Measurements from ENCODE around the gene ING1. TPM values are rescaled to one million over a fixed set of nuclear protein-coding genes. Genes with fewer than 3 reads are reported as not detected.
"Not testable (repeated sequence)": the region's sequence is repeated elsewhere in the genome, so short reads cannot be mapped to it uniquely, and the experiment has no call there.

ING1 gene
- total RNA-seq, result 10 to 100 TPM in 5 of 8 experiments, 1 to 10 TPM in 3; 4.7 to 21.8 (median 10.6) TPM

DNA sequence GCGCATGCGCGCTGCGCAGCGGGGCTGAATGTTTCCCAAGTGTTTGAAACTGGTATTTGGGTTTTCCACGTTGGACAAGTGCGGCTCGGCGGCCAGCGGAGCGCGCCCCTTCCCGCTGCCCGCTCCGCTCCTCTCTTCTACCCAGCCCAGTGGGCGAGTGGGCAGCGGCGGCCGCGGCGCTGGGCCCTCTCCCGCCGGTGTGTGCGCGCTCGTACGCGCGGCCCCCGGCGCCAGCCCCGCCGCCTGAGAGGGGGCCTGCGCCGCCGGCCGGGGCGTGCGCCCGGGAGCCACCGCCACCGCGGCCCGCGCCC is at the start of gene ING1:
ING1 (plus strand) TSS at position 59 of the 311 bp plus-strand sequence. CDS start 450 bp downstream, outside the sequence.
- in situ Hi-C loops (cut with MboI; ENCODE audit: low pct_unique_long_range_greater_than_20kb in 2 of 9, low sequenced_read_pairs in 9 of 9, unreplicated experiment in 9 of 9), result no loop called here
- peak within 1 kb of the TSS; percentile 79 to 95 (median 86) for H3K4me3 ChIP-seq
- H3K27ac ChIP-seq, result peak within 1 kb of the TSS; percentile 98 to 100
- H3K4me1 ChIP-seq (replicated peaks in 1 of 2), result no peaks in the 10 kb centered on the region
- ATAC-seq (replicated peaks in 6 of 8), result no peak
- 3% methylated on average over 8 of the region's 45 CpGs; no CpG with 5 or more reads in 9 of the 10 experiments for WGBS, 10 experiments

DNA sequence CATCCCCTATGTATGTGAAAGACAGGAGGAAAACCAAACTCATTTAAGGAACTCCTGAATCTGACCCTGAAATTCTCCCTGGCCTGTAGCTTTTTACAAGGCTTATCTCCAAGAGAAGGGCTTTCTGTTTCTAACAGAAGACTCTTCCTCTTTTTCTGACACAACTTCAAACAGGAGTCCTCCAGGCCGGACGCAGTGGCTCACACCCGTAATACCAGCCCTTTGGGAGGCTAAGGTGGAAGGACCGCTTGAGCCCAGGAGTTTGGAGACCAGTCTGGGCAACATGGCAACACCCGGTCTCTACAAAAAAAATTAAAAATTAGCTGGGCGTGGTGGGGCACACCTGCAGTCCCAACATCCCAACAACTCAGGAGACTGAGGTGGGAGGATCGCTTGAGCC is 49.5 kb upstream of the ING1 start:
- 80 to 100% (median 100%) methylated on average over 1 to 5 of the region's 7 CpGs; no CpG with 5 or more reads in 3 of the 10 experiments for WGBS, 10 experiments

DNA sequence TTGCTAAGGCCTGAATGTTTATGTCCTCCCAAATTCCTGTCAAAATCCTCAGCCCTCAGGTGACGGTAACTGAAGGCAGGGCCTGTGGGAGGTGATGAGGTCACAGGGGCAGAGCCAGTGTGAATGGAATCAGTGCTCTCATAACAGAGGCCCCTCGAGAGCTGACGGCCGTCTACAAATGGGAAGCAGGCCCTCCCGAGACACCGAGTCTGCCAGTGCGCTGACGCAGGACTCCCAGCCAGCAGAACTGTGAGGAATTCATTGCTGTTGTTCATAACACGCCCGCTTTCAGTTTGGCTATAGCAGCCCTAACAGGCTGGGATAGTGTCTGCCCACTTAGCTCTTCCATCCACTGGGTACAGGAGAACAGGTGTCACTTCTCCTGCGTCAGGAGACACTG is 48.8 kb upstream of the ING1 start:
- Histone ChIP-seq H3K4me3 (no peak overlapping the region), H3K27ac (no peak overlapping the region), H3K4me1 (replicated peaks in 1 of 2) (no peaks in the 10 kb centered on the region)
- WGBS, 10 experiments, result 66 to 100% (median 100%) methylated on average over 1 to 9 of the region's 11 CpGs; no CpG with 5 or more reads in 3 of the 10 experiments
- in situ Hi-C loops (cut with MboI; ENCODE audit: low pct_unique_long_range_greater_than_20kb in 2 of 9, low sequenced_read_pairs in 9 of 9, unreplicated experiment in 9 of 9), result no loop called here
- ATAC-seq (replicated peaks in 6 of 8), result no peak

More for the DNA sequence above, 49.5 kb upstream of the ING1 start:
- no peak for ATAC-seq (replicated peaks in 6 of 8)
- Histone ChIP-seq H3K4me3 (no peak overlapping the region), H3K4me1 (replicated peaks in 1 of 2) (no peaks in the 10 kb centered on the region), H3K27ac (no peak overlapping the region)
- in situ Hi-C loops (cut with MboI; ENCODE audit: low pct_unique_long_range_greater_than_20kb in 2 of 9, low sequenced_read_pairs in 9 of 9, unreplicated experiment in 9 of 9), result no loop called here

- no peaks in the 10 kb centered on the region for H3K4me1 ChIP-seq (replicated peaks in 1 of 2)
- H3K27ac ChIP-seq, result no peak overlapping the region
- 93 to 100% (median 98%) methylated on average over 1 to 17 of the region's 23 CpGs for WGBS, 10 experiments
- in situ Hi-C loops (cut with MboI; ENCODE audit: low pct_unique_long_range_greater_than_20kb in 2 of 9, low sequenced_read_pairs in 9 of 9, unreplicated experiment in 9 of 9), result no loop called here
- no peak overlapping the region for H3K4me3 ChIP-seq
- ATAC-seq (replicated peaks in 6 of 8), result no peak
These were observed 47.8 kb upstream of the ING1 start for GRCh38 chr13:110665491-110666254.

GRCh38 chr13:110666255-110666533 is 47.3 kb upstream of the ING1 start:
- Histone ChIP-seq H3K27ac (no peak overlapping the region), H3K4me3 (no peak overlapping the region), H3K4me1 (replicated peaks in 1 of 2) (no peaks in the 10 kb centered on the region)
- 18 to 100% (median 99%) methylated on average over 1 to 7 of the region's 8 CpGs; no CpG with 5 or more reads in 2 of the 10 experiments for WGBS, 10 experiments
- no peak for ATAC-seq (replicated peaks in 6 of 8)
- in situ Hi-C loops (cut with MboI; ENCODE audit: low pct_unique_long_range_greater_than_20kb in 2 of 9, low sequenced_read_pairs in 9 of 9, unreplicated experiment in 9 of 9), result no loop called here

GRCh38 chr13:110669036-110669435 is 44.5 kb upstream of the ING1 start:
- 75 to 100% (median 87%) methylated on average over 2 to 6 of the region's 9 CpGs; no CpG with 5 or more reads in 1 of the 10 experiments for WGBS, 10 experiments
- Histone ChIP-seq H3K4me1 (replicated peaks in 1 of 2) (no peaks in the 10 kb centered on the region), H3K27ac (no peak overlapping the region), H3K4me3 (no peak overlapping the region)
- ATAC-seq (replicated peaks in 6 of 8), result no peak
- in situ Hi-C loops (cut with MboI; ENCODE audit: low pct_unique_long_range_greater_than_20kb in 2 of 9, low sequenced_read_pairs in 9 of 9, unreplicated experiment in 9 of 9), result no loop called here

DNA sequence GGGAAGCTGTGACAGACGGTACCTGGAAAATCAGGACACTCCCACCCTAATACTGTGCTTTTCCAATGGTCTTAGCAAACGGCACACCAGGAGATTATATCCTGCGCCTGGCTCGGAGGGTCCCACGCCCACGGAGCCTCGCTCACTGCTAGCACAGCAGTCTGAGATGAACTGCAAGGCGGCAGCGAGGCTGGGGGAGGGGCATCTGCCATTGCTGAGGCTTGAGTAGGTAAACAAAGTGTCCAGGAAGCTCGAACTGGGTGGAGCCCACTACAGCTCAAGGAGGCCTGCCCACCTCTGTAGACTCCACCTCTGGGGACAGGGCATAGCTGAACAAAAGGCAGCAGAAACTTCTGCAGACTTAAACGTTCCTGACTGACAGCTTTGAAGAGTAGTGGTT is 43.7 kb upstream of the ING1 start:
- H3K4me3 ChIP-seq; H3K27ac ChIP-seq; H3K4me1 ChIP-seq (replicated peaks in 1 of 2); ATAC-seq (replicated peaks in 6 of 8); in situ Hi-C loops (cut with MboI; ENCODE audit: low pct_unique_long_range_greater_than_20kb in 2 of 9, low sequenced_read_pairs in 9 of 9, unreplicated experiment in 9 of 9): not testable (repeated sequence)
- WGBS, 10 experiments, result 70 to 100% (median 91%) methylated on average over 2 to 4 of the region's 11 CpGs; no CpG with 5 or more reads in 7 of the 10 experiments

DNA sequence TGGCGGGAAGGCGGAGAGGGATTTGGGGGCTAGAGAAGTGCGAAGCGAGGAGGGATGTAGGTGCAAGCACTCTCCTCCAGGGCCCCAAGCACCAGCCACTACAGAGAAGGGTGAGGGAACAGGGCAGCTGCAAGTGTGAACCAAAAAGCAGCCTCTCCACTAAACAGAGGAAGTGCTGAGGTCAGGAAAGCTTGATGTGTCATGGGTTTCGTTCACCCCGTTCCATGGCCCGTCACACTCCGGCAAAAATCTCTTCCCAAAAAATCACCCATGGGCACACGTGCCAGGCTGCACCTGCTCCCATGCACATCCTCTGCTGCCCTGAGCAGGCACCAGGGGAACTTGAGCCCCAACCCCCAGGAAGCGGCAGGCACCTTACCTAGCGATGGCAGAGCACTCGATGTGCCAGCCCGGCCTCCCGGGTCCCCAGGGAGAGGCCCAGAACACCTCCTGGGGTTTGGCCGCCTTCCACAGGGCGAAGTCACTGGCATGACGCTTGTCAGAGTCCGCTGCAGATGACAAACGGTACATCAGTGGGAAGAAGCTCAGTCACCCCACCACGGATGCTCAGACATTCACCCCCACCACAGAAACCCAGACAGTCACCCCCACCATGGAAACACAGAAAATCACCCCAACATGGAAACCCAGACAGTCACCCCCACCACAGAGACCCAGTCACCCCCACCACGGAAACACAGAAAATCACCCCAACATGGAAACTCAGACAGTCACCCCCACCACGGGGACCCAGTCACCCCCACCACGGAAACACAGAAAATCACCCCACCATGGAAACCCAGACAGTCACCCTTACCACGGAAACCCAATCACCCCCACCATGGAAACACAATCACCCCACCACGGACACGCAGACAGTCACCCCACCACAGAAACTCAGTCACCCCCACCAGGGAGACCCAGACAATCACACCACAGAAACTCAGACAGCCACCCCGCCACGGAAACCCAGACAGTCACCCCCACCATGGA is 36.6 kb upstream of the ING1 start:
- ATAC-seq (replicated peaks in 6 of 8), result no peak
- in situ Hi-C loops (cut with MboI; ENCODE audit: low pct_unique_long_range_greater_than_20kb in 2 of 9, low sequenced_read_pairs in 9 of 9, unreplicated experiment in 9 of 9), result no loop called here
- no peaks in the 10 kb centered on the region for H3K4me1 ChIP-seq (replicated peaks in 1 of 2)
- no peak overlapping the region for H3K27ac ChIP-seq
- no peak overlapping the region for H3K4me3 ChIP-seq
- 81 to 100% (median 93%) methylated on average over 1 to 6 of the region's 28 CpGs; no CpG with 5 or more reads in 5 of the 10 experiments for WGBS, 10 experiments

DNA sequence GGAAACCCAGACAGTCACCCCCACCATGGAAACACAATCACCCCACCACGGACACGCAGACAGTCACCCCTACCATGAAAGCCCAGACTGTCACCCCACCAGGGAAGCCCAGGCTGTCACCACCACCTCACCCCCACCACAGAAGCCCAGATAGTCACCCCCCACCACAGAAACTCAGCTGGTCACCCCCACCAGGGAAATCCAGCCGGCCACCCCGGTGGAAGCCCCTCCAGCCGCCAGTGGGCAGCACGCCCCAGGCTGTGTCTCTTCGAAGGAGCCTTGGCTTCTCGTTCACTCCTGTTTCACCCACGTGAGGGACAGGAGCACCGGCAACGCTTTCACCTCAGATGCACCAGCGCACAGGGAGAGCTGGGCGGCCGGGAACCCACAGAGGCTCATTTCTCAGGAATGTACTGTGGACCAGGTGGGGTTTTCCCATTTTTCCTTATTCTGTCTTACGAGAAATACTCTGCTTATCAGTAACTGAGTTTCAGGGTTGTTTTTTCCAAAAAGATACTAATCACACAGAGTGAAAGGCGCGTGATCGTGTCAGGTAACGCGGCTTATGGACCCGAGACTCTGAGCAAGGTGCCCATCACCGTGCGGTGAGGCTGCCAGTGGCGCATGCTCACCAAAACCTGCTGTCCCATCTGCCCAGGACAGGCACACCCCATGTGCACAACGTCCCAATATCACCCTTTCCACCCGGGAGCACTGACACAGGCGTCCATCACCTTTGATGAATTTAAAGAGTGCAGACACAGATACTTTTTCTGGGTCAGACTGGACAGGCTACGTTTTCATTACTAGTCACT is 35.6 kb upstream of the ING1 start:
- Histone ChIP-seq H3K4me1 (replicated peaks in 1 of 2) (no peaks in the 10 kb centered on the region), H3K27ac (no peak overlapping the region), H3K4me3 (no peak overlapping the region)
- ATAC-seq (replicated peaks in 6 of 8), result no peak
- in situ Hi-C loops (cut with MboI; ENCODE audit: low pct_unique_long_range_greater_than_20kb in 2 of 9, low sequenced_read_pairs in 9 of 9, unreplicated experiment in 9 of 9), result no loop called here
- 80 to 100% (median 95%) methylated on average over 1 to 20 of the region's 28 CpGs; no CpG with 5 or more reads in 2 of the 10 experiments for WGBS, 10 experiments

DNA sequence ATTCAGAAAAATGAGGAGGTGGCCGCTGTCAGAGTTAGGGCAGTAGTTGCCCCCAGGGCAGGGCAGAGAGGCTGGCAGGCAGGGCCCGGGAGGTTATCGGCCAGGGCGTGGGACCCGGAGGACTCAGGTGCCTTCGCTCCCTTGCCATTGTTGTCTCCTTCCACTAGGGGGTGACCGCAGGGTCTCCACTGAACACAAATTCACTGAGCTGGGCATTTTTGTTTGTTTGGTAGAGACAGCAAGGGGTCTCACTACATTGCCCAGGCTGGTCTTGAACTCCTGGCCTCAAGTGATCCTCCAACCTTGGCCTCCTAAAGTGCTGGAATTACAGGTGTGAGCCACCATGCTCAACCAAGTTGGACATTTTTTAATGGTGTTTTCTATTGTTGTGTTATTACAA is 32.6 kb upstream of the ING1 start:
- peak in 3 of 8 experiments; percentile 23 to 52 (median 50) for ATAC-seq (replicated peaks in 6 of 8)
- in situ Hi-C loops (cut with MboI; ENCODE audit: low pct_unique_long_range_greater_than_20kb in 2 of 9, low sequenced_read_pairs in 9 of 9, unreplicated experiment in 9 of 9), result no loop called here
- H3K4me3 ChIP-seq, result no peak overlapping the region
- H3K27ac ChIP-seq, result no peak overlapping the region
- H3K4me1 ChIP-seq (replicated peaks in 1 of 2), result no peaks in the 10 kb centered on the region
- 70 to 100% (median 86%) methylated on average over 1 to 7 of the region's 7 CpGs; no CpG with 5 or more reads in 6 of the 10 experiments for WGBS, 10 experiments

- H3K4me3 ChIP-seq, result no peak overlapping the region
- no peaks in the 10 kb centered on the region for H3K4me1 ChIP-seq (replicated peaks in 1 of 2)
- no peak overlapping the region for H3K27ac ChIP-seq
- 67 to 100% (median 82%) methylated on average over 1 to 8 of the region's 15 CpGs; no CpG with 5 or more reads in 3 of the 10 experiments for WGBS, 10 experiments
- no peak for ATAC-seq (replicated peaks in 6 of 8)
- in situ Hi-C loops (cut with MboI; ENCODE audit: low pct_unique_long_range_greater_than_20kb in 2 of 9, low sequenced_read_pairs in 9 of 9, unreplicated experiment in 9 of 9), result no loop called here
These were observed 31.5 kb upstream of the ING1 start for GRCh38 chr13:110681868-110682550.

- Histone ChIP-seq H3K4me1 (replicated peaks in 1 of 2) (no peaks in the 10 kb centered on the region), H3K27ac (no peak overlapping the region), H3K4me3 (no peak overlapping the region)
- in situ Hi-C loops (cut with MboI; ENCODE audit: low pct_unique_long_range_greater_than_20kb in 2 of 9, low sequenced_read_pairs in 9 of 9, unreplicated experiment in 9 of 9), result no loop called here
- 74 to 100% (median 91%) methylated on average over 1 to 8 of the region's 12 CpGs for WGBS, 10 experiments
- ATAC-seq (replicated peaks in 6 of 8), result no peak
These were observed 30.8 kb upstream of the ING1 start for GRCh38 chr13:110682746-110683145.
